Thyroid gland (tissue), 4 donors: ENCODE data around the gene TBC1D20.

ENCODE experiments used
- CTCF ChIP-seq, 6 experiments: fragments of 200-600 bp in 3 of 6; fragments of 450-650 bp in 3 of 6; sonication (generic) in 3 of 6; IDR thresholded peaks; one replicate each; pipeline ENCODE4 v1.5.1; 2016 to 2019; ENCODE audit warnings: antibody characterized with exemption in 6 of 6, mild to moderate bottlenecking in 2 of 6, inconsistent platforms in 1 of 6, moderate library complexity in 1 of 6
- POLR2A ChIP-seq, 2 donors: fragments of 450-650 bp; IDR thresholded peaks; one replicate each; pipeline ENCODE4 v1.6.1; 2017; ENCODE audit warnings: antibody characterized with exemption in 2 of 2, mild to moderate bottlenecking in 2 of 2, moderate library complexity in 1 of 2

GRCh38 chr20:475463-476357, 13.4 kb upstream of the TBC1D20 start:
- no peak for TF ChIP-seq CTCF (IDR thresholded peaks at IDR 0.05)
- TF ChIP-seq POLR2A (IDR thresholded peaks at IDR 0.05) = no peak
